ENCODE measurements around the gene OTUD4. TPM values are rescaled to one million over a fixed set of nuclear protein-coding genes. Genes with fewer than 3 reads are reported as not detected.
"Not testable (repeated sequence)": the region's sequence is repeated elsewhere in the genome, so short reads cannot be mapped to it uniquely, and the experiment has no call there.

Gene OTUD4
- total RNA-seq, 1 donor from 2014 or later = 45.0 TPM

DNA sequence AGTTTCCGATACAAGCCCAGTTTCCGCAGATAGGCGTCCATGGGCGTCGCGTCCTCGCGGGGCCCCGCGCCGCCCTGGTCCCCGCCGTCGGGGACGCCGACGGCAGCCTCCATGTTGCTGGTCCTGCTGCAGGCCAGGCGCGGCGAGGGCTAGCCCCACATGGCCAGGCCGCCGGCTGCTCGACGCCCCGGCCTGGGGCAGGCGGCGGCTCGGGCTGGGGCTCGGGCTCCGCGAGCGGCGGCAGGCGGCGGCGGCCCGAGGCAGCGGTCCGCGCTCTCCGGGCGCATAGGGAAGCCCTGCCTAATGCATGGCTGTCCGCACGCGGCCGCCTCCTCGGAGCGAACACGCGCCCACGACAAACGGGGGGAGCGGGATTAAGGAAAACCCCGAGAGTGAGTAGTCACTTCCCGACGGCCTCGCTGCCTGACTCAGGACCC is 510 bp downstream of the OTUD4 start:
- not testable (repeated sequence) for DNase-seq (ENCODE audit: low spot score)

DNA sequence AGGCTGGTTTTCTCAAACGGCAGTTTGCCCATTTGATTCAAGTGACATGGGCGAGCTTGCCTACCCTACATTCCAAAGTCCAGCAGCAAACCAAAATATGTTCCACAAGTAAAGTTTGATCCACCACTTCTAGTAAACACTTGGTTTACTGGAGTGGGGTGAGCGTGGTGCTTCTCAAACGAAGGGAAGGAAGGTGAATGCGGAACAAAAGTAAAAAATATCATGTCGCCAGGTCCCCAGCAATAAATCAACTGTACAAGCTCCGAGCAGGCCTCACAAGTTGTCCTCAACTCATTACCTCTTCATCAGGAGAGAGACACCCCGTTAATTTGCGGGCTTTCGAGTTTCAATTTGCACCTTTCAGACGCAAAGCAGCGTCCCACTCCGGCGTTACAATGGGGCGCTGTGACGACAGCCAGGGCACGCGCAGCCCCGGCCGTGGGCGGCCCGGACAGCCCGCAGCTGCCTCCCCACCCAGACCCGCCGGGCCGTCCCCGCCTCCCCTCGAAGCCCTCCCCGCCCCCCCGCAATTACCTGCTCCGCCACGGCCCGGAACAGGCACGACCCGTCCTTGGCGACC is 1.0 kb downstream of the OTUD4 start:
- DNase-seq (ENCODE audit: low spot score) = peak; percentile 62

DNA sequence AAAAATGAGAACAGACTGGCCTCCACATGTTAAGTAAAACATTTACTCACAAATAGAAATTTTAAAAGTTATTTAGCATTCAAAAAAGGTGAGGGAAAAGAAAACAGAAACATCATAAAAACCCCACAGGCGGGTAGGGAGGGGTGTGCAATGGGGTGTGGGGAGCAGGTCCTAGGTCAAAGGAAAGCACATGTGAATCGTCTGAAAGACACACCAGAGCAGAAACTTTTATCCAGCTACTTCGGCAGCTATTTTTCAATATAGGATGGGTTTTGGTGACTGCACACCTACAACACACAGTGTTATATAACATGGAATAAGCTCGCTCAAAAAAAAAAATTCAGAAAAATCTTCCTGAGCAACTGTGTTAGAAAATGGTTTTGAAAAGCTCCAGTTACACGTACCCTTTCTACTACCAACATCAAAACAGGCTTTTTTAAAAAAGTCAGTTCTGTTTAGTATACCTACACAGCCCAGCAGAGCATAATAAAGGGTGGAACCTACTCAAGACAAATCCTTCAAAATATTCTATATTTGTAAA is 1.6 kb downstream of the OTUD4 start:
- DNase-seq (ENCODE audit: low spot score) = no peak

DNA sequence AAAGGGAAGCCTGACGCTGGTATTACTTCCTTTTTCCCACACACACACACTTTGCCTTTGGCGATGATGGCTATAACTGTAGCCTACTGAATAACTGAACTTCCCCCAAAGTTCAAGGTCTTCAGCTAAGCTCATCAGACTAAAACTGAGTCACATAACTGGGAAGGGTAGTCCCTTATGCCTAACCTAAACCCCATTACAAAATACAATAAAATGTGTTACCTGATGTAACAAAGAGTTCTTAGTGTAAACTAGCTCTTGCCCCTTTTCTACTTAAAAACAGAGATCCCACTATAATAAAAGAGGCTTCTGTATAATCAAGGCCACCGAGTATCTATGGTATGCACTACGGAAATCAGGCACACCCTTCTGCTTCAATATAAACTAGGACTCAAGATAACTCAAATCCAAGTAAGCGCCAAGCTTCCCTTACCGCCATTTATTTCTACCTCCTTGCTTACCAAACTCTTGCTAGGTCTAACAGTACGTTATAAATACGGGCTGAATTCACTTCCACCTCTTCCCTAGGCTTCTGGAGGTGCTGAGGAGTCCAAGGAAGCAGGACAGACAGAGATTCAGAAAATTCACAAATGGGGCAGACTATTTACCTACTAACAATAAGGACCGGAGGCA is 2.4 kb downstream of the OTUD4 start:
- peak; percentile 36 for DNase-seq (ENCODE audit: low spot score)

DNA sequence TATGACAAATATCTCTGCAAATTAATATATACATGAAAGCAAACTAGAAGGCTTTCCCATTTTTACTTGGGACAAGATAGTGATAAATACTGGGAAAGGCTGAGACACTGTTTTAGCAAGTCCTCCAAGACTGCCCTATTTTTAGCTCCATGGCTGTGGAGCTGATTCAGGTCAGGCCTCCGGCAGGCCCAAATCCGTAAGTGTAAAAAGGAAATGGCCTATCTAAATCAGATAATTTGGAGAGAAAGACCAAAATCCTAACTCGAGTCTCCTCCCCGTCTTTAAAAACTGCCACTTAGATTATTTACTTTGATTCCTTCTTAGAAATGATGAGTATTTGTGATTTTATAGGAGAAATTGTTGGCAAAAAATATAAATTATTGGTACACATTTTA is 2.9 kb downstream of the OTUD4 start:
- peak; percentile 26 for DNase-seq (ENCODE audit: low spot score)

DNA sequence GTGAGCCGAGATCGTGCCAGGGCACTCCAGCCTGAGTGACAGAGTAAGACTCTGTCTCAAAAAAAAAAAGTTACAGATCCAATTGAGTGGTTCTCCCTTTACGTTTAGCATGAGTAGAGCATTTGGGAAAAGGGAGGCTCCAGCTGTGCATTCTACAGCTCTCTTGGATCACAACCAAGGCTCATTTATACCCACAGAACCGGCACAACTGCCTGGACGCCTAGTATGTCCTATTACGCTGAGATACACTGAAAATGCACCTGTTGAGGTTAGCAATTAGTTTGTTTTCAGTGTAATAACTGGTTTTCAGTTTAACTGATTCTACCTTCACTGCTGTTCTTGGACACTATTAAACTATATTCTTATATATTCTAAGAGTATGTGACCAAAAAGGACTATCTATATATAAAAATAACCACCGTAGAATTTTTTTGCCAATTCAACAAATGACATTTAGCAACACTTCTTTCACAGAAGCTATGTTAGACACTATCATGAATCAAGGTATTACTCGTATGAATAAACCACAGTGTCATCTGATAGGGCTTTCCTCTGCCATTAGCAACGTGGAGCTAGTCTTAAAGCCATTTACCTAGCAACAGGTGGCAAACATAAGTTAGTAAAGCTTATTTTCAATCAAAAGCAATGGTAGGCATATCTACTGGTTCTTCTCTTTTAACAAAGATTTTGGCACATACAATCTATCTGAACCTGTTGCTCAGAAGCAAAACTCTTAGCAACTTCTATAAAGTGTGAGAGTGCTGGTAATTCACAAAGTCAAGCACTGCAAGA is 3.6 kb downstream of the OTUD4 start:
- no peak for DNase-seq (ENCODE audit: low spot score)

DNA sequence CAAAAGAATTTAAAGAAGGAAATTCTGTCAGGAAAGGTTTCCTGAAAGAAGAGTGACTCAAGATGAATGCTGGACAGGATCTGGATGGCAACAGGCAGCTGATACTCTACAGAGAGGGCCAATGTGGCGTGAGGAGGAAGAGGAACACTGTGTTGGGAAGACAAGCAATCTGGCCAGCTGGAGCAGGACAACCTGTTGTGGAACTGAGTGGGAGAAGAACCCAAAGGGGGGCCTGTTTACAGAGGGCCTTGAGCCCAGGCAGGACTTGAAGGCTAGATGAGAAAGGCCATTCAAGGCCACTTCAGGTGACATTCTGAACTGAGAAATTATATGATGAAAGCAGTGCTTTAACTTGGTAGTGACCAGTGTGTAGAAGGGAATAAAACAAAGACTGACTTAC is 8.5 kb downstream of the OTUD4 start:
- DNase-seq (ENCODE audit: low spot score) = no peak

DNA sequence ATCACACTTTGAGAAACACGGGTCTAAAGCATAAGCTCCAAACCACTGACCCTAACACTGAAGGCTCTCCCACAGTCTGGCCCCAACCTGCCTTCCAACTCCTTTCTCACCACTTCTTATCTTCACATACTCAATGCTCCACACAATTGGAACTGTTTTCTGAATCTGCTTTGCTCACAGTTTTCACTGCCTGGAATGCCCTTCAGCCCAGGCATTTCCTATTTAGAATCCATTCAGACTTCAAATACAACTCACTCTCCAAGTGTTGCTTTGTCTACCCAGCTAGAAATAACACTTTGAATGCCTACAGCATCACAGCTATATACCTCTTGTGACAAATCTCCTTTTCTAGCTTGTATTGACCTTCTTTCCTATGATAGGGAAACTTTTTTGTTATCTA is 10.2 kb downstream of the OTUD4 start:
- DNase-seq (ENCODE audit: low spot score) = no peak

DNA sequence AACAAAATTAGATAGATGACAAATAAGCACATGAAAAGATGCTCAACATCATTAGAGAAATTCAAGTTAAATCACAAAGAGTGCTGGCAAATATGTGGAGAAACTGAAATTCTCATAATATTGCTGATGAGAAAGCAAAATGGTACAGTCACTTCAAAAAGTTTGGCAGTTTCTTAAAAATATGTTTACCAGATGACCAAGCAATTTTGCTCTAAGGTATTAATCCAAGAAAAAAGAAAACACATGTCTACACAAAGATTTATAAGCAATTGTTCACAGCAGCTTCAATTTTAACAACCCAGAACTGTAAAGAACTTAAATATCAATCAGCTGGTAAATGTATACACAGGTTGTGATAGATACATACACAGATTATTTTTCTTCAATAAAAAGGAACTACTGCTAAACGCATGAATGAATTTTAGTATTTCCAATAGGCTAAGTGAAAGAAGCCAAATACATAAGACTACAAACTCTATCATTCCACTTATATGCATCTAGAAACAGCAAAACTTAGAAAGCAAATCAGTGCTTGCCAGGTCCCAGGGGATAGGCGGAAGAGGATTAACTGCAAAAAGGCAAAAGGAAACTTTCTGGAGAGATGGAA is 11.7 kb downstream of the OTUD4 start:
- DNase-seq (ENCODE audit: low spot score) = no peak

DNA sequence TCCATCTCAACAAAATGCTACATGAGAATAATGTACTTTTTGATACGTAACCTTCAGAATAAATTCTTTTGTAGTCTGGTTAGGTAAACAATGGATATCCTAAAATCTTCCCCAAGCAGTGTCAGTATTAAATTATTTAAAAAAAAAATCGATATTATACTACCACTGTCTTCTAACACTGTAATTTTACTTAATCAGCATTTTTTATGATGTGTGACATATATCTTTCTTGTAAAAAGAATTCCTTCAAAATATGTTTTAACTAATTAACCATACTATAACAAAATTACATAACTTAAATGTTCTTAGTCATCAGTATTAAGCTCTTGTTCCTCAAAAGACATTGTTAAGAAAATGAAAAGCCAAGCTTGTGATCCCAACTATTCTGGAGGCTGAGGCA is 12.5 kb downstream of the OTUD4 start:
- DNase-seq (ENCODE audit: low spot score) = no peak

DNA sequence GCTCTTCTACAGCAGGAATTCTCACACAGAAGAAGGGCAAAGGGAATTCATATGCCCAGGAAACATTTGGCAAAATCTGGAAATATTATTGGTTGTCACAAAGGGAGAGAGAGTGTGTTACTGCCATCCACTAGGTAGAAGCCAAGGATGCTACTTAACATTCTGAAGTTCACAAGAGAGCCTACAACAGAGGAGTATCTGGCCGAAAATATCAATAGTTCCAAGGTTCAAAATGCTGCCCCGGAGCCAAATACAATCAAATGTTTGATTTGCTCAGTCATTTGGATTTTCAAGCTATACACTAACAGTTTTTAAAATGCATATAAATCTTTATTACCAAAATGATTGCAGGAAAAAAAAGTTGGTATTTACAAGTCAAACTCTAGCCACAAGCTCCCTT is 18.8 kb downstream of the OTUD4 start:
- DNase-seq (ENCODE audit: low spot score) = no peak

DNA sequence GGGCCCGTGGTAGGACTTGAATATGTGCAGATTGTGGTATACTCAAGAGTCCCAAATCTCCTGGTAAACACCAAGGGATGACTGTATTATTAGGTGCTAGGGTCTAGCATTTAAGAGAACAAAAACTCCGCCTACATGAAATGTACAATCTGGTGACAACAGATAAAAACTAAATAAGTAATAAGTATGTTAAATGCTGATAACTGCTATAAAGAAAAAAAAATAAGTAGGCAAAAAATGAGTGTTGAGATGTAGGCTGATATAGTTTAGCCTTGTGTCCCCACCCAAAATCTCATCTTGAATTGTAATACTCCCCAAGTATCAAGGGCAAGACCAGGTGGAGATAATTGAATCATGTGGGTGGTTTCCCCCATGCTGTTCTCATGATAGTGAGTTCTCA is 23.4 kb downstream of the OTUD4 start:
- DNase-seq (ENCODE audit: low spot score) = no peak

DNA sequence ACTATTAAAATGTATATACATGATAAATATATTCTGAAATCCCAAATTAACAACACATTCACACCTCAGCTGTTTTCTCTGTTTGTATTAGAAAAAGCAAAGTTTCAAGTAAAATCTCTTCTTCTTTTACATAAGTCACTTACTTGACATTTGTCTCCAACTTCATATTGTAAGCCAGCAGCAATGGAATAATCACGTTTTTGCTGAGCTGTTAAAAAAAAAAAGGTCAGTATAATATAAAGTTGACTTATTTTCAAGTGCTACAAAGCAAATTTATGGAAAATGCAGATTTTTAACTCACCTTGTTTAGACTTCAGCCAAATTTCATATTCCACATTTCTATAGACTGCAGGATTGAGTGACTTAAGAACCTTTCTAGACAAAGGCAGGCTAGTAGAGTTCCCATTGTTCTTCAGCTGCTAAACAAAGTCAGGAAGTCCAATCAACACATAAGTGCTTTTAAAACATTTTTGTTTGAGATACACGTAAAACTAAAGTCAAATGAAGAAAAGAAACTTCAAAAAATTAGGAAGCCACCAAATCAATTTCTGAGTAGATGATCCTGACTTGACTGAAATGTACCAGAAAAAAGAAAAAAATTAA is 25.0 kb downstream of the OTUD4 start:
- DNase-seq (ENCODE audit: low spot score) = no peak

DNA sequence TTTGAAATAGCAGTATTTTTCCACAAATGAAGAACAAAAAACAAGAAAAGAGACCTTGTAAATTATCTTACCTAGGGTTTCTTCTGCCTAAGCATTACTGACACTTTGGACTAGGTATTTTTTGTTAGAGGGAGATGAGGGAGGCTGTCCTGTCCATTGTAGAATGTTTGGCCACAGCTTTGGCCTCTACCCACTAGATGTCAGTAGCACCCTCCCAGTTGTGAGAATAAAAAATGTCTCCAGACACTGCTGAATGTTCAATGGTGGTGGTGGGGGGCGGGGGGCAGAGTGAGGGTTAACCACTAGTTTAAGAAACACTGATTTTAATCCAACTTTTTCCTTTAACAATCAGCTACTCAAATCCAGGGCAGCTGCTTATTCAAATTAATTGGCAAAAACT is 25.8 kb downstream of the OTUD4 start:
- peak; percentile 16 for DNase-seq (ENCODE audit: low spot score)

DNA sequence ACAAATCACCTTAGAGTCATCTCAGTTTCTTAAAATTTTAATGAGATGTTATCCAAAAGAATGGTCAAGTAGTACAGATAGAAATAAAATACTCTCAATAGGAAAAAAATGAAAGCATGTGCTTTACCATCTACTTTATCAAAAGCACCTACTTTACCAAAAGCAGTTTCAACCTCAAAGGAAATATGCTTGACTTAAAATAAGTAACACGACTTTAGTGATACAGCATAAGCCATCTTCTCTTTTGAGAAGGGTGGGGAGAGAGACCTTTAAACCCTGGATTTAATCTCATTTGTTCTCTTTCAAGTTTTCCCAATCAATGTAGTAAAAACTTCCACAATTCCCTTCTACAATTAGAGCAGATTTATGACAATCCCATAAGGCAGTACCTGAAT is 26.5 kb downstream of the OTUD4 start:
- no peak for DNase-seq (ENCODE audit: low spot score)

DNA sequence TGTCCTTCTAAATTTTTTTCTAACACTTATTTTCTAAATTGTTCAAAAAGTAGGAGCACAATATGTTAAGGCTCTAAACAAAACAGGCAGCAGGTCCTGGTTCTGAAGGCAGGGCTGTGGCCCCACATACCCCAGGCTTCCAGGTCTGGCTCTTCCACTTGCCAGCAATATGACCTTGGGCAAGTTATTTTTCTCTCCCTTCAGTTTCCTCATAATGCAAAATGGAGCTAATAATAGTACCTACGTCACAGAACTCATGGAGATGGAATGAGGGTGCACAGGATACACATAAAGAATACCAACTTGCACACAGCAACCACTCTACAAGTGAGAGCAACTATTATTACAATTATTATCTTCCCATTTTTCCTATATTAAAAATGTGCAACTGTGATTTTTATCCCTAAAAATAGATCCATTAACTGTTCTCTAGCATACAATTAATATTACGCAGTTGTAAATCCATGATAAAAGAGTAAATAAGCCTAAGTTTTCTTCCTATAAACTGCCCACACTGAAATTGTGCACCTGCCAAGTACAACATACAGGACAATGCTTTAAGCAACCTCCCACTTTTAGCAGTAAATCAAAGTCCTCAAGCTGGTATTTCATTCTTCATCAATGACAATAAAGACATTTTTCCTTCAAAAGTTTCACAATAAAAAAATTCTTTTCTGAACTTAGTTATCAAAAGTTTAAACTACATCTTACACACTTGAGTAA is 27.0 kb downstream of the OTUD4 start:
- DNase-seq (ENCODE audit: low spot score) = peak; percentile 9

DNA sequence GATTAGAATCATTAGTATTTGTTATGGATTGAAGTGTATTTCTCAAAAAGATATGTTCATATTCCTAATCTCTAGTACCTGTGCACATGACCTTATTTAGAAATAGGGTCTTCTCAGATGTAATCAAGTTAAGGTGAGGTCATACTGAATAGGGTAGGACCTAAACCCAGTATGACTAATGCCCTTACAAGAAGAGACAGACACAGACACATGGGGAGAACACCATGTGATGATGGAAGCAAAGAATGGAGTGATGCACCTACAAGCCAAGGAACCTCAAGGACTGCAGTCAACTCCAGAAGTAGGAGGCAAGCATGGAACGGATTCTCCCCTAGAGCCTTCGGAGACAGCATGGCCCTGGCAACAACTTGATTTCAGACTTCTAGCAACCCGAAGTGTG is 31.4 kb downstream of the OTUD4 start:
- DNase-seq (ENCODE audit: low spot score) = no peak

DNA sequence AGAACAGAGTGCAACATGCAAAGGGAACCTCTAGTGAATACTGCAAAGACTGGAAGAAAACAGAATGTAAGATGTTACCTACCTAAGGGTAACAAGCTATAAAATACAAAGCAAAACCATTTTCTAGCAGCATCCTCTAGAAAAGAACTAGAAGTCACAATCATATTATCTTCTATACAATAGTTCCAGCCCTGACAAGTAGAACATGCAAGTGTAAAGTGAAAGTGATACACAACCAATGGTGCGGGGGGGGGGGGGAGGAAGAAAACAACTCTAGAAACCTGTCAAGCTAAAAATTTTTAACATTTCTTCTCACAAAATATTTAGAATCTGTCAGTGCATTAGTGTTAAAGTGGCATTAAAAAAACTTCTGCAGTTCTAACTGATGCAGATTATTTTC is 44.2 kb downstream of the OTUD4 start:
- not testable (repeated sequence) for DNase-seq (ENCODE audit: low spot score)

DNA sequence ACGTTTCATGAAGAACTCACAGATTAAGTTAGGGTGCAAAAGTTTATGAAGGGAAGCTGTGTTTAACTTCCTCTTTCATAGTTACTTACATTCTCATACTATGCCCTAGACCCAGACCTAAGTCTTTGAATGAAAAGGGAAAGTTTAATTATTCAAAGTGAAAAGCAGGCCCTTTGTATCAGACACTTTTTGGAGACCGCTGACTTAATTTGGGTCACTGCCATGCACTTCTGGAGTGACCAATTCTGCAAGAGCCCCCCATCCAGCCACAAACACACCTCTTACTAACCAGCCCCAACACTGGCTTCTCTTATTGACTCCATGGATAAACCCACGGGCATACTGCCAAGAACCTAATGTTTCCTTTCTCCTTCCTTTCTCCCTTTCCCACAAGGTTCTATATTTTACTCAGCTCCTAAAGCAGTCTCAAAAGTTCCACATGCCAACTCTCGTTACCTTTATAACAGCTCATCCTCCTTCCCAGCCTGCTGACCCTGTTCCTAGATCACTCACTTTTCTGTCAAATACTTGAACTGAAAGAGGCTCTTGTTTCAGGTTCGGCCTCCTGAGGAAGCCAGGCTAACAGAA is 47.8 kb downstream of the OTUD4 start:
- DNase-seq (ENCODE audit: low spot score) = no peak

DNA sequence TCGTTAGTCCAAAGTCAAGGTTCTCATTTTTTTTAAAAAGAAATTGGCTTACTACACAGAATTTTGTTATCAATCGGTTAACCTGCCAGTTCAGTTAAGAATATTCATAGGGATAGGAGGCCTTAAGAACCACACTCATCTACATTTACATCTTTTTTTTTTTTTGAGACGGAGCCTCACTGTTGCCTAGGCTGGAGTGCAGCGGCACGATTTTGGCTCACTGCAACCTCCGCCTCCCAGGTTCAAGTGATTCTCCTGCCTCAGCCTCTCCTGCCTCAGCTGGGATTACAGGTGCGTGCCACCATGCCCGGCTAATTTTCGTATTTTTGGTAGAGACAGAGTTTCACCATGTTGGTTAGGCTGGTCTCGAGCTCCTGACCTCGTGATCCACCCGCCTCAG is 48.5 kb downstream of the OTUD4 start:
- DNase-seq (ENCODE audit: low spot score) = no peak
